ENCODE data around the gene PRKD1. TPM values are rescaled to one million over a fixed set of nuclear protein-coding genes. Genes with fewer than 3 reads are reported as not detected.

Gene PRKD1
- total RNA-seq, 3 donors from 2014 or later (not counting 1 experiment from before 2014, with no cell fraction given), result not detected

DNA sequence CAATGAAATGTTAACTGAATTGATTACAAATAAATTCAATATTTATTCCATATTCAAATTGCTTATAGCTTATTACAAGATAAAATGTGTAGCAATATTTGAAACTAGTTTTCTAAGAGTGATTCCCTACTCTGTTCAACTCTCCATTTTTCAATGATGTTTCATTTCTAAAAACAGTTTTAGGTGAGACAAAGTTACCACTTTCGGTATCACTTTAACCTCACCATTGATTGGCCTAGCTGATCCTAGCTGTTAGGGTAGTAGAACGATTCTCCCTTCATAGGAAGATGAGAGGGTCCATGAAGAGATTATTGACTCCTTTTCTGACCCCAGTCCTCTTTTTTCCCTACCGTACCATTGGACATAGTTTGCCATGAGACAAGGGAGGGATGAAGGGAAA lies 373.3 kb downstream of the PRKD1 start:
- Histone ChIP-seq H3K27ac (ENCODE audit: low read length) (no peak overlapping the region), H3K36me3 (ENCODE audit: control insufficient read depth, insufficient read depth, low read length) (no peaks in the 10 kb centered on the region), H3K4me1 (ENCODE audit: control insufficient read depth, insufficient read depth, low read length) (no peaks in the 10 kb centered on the region), H3K9me3 (ENCODE audit: control insufficient read depth, insufficient read depth, low read length) (no peaks in the 10 kb centered on the region), H3K27me3 (ENCODE audit: control insufficient read depth, insufficient read depth, low read length) (no peaks in the 10 kb centered on the region), H3K4me3 (ENCODE audit: low read length) (no peak overlapping the region)
- no CpG with 5 or more reads among the region's 3 CpGs for WGBS (ENCODE audit: insufficient coverage)
- Mint-ChIP-seq H3K27me3 (ENCODE audit: low read depth in 2 of 2) (no peaks in the 10 kb centered on the region), H3K4me1 (no peaks in the 10 kb centered on the region), H3K9me3 (peaks cover 0 to 3% of the 10 kb centered on the region in 2 donors), H3K4me3 (no peak overlapping the region), H3K36me3 (no peaks in the 10 kb centered on the region), H3K27ac (no peak overlapping the region)
- intact Hi-C loops (cut with micrococcal nuclease), result no loop called here
- no peak for DNase-seq
- TF ChIP-seq, protein P1, sequence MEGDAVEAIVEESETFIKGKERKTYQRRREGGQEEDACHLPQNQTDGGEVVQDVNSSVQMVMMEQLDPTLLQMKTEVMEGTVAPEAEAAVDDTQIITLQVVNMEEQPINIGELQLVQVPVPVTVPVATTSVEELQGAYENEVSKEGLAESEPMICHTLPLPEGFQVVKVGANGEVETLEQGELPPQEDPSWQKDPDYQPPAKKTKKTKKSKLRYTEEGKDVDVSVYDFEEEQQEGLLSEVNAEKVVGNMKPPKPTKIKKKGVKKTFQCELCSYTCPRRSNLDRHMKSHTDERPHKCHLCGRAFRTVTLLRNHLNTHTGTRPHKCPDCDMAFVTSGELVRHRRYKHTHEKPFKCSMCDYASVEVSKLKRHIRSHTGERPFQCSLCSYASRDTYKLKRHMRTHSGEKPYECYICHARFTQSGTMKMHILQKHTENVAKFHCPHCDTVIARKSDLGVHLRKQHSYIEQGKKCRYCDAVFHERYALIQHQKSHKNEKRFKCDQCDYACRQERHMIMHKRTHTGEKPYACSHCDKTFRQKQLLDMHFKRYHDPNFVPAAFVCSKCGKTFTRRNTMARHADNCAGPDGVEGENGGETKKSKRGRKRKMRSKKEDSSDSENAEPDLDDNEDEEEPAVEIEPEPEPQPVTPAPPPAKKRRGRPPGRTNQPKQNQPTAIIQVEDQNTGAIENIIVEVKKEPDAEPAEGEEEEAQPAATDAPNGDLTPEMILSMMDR (IDR thresholded peaks at IDR 0.05), result no peak
- no peak for ATAC-seq

DNA sequence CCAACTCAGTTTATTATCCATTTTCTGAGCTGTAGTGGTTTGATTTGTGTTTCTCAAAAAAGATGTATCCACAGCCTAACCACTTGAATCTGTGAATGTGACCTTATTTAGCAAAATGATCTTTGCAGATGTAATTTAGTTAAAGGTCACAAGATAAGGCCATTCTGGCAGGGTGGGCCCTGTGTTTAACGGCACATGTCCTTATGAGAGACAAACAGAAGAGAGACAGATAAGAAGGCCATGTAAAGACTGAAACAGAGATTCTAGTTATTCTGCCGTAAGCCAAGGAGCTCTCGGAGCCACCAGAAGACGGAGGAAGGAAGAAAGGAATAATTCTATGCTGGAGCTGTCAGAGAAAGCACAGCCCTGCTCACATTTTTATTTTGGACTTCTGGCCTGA lies 374.2 kb downstream of the PRKD1 start:
- H3K27me3 Mint-ChIP-seq (ENCODE audit: low read depth in 2 of 2), result no peaks in the 10 kb centered on the region
- Histone ChIP-seq H3K4me1 (ENCODE audit: control insufficient read depth, insufficient read depth, low read length) (no peaks in the 10 kb centered on the region), H3K36me3 (ENCODE audit: control insufficient read depth, insufficient read depth, low read length) (no peaks in the 10 kb centered on the region), H3K4me3 (ENCODE audit: low read length) (no peak overlapping the region), H3K9me3 (ENCODE audit: control insufficient read depth, insufficient read depth, low read length) (no peaks in the 10 kb centered on the region), H3K27me3 (ENCODE audit: control insufficient read depth, insufficient read depth, low read length) (no peaks in the 10 kb centered on the region), H3K27ac (ENCODE audit: low read length) (no peak overlapping the region)
- no peak overlapping the region for H3K4me3 Mint-ChIP-seq
- H3K36me3 Mint-ChIP-seq, result no peaks in the 10 kb centered on the region
- no peak overlapping the region for H3K27ac Mint-ChIP-seq
- TF ChIP-seq, protein P1 (IDR thresholded peaks at IDR 0.05), result no peak
- intact Hi-C loops (cut with micrococcal nuclease), result no loop called here
- H3K9me3 Mint-ChIP-seq, result peaks cover 0 to 3% of the 10 kb centered on the region in 2 donors
- DNase-seq (no peak), ATAC-seq (no peak)
- WGBS (ENCODE audit: insufficient coverage), result 94% methylated on average over 4 of the region's 4 CpGs
- no peaks in the 10 kb centered on the region for H3K4me1 Mint-ChIP-seq

GRCh38 chr14:29548948-29549370 lies 378.7 kb downstream of the PRKD1 start:
- ATAC-seq (no peak), DNase-seq (peak in 1 of 2 donors; percentile 1)
- Histone ChIP-seq H3K4me3 (ENCODE audit: low read length) (no peak overlapping the region), H3K27me3 (ENCODE audit: control insufficient read depth, insufficient read depth, low read length) (no peaks in the 10 kb centered on the region), H3K9me3 (ENCODE audit: control insufficient read depth, insufficient read depth, low read length) (no peaks in the 10 kb centered on the region), H3K4me1 (ENCODE audit: control insufficient read depth, insufficient read depth, low read length) (no peaks in the 10 kb centered on the region), H3K27ac (ENCODE audit: low read length) (no peak overlapping the region), H3K36me3 (ENCODE audit: control insufficient read depth, insufficient read depth, low read length) (no peaks in the 10 kb centered on the region)
- Mint-ChIP-seq H3K27ac (no peak overlapping the region), H3K36me3 (no peaks in the 10 kb centered on the region), H3K27me3 (ENCODE audit: low read depth in 2 of 2) (no peaks in the 10 kb centered on the region), H3K4me3 (no peak overlapping the region), H3K9me3 (peaks cover 3 to 5% of the 10 kb centered on the region in 2 donors), H3K4me1 (no peaks in the 10 kb centered on the region)
- TF ChIP-seq, protein P1 (IDR thresholded peaks at IDR 0.05), result no peak
- WGBS (ENCODE audit: insufficient coverage), result no CpG with 5 or more reads among the region's 2 CpGs
- intact Hi-C loops (cut with micrococcal nuclease), result no loop called here

DNA sequence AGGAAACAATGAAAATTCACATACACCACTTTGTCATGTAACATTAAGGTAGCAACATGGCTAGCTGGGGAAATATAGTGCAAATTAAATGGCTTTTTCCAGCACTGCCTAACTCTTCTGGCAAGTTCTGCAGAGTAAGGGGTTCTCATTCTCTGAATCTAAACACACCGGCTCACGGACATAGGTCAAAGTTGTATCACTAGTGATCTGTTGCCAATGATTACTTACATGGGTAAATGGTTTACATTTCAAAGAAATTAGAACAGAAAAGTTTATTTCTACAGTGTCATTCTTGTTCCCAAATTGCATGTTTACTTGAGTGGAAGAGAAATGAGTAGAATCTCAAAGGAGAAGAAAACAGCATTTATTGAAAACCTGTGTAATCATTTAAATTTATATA lies 381.9 kb downstream of the PRKD1 start:
- H3K4me1 ChIP-seq (ENCODE audit: control insufficient read depth, insufficient read depth, low read length), result no peaks in the 10 kb centered on the region
- Mint-ChIP-seq H3K36me3 (no peaks in the 10 kb centered on the region), H3K4me3 (no peak overlapping the region), H3K27me3 (ENCODE audit: low read depth in 2 of 2) (no peaks in the 10 kb centered on the region), H3K27ac (no peak overlapping the region), H3K4me1 (no peaks in the 10 kb centered on the region), H3K9me3 (peaks cover 3 to 9% of the 10 kb centered on the region in 2 donors)
- DNase-seq, result no peak
- H3K36me3 ChIP-seq (ENCODE audit: control insufficient read depth, insufficient read depth, low read length), result no peaks in the 10 kb centered on the region
- TF ChIP-seq, protein P1 (IDR thresholded peaks at IDR 0.05), result no peak
- H3K9me3 ChIP-seq (ENCODE audit: control insufficient read depth, insufficient read depth, low read length), result no peaks in the 10 kb centered on the region
- intact Hi-C loops (cut with micrococcal nuclease), result no loop called here
- H3K27ac ChIP-seq (ENCODE audit: low read length), result no peak overlapping the region
- no peak overlapping the region for H3K4me3 ChIP-seq (ENCODE audit: low read length)
- H3K27me3 ChIP-seq (ENCODE audit: control insufficient read depth, insufficient read depth, low read length), result no peaks in the 10 kb centered on the region
- ATAC-seq, result no peak
- 96% methylated on average over 2 of the region's 2 CpGs for WGBS (ENCODE audit: insufficient coverage)
